Measurements from ENCODE around the gene TSPAN4. TPM values are rescaled to one million over a fixed set of nuclear protein-coding genes. Genes with fewer than 3 reads are reported as not detected.

TSPAN4 gene
- total RNA-seq, 4 donors from 2014 or later, result 25.1 to 75.0 (median 32.4) TPM

- in situ Hi-C loops (cut with MboI; ENCODE audit: low pct_ligation_motif_present in 1 of 4, low pct_unique_long_range_greater_than_20kb in 1 of 4, low sequenced_read_pairs in 3 of 4), result loop anchor here in 1 of 4 donors (25.0 kb wide), 1 partner anchor 622 kb away; no protein-coding TSS in a partner anchor
- H3K4me3 ChIP-seq, result no peak overlapping the region
- H3K27ac ChIP-seq, result no peak overlapping the region
- intact Hi-C loops (cut with DNase I; ENCODE audit: low total_unique reads), result no loop called here
- no peaks in the 10 kb centered on the region for H3K27me3 ChIP-seq
- no peaks in the 10 kb centered on the region for H3K9me3 ChIP-seq
- no peak for DNase-seq
- TF ChIP-seq POLR2A (IDR thresholded peaks at IDR 0.05) (no peak), EP300 (IDR thresholded peaks at IDR 0.05; ENCODE audit: low read depth) (no peak), CTCF (IDR thresholded peaks at IDR 0.05) (no peak), POLR2AphosphoS5 (IDR thresholded peaks at IDR 0.05) (no peak)
- H3K36me3 ChIP-seq, result no peaks in the 10 kb centered on the region
- WGBS, 2 donors (ENCODE audit: low coverage in 1 of 2), result 93% methylated on average over 32 of the region's 32 CpGs; no CpG with 5 or more reads in 1 of the 2 donors
- no peaks in the 10 kb centered on the region for H3K4me1 ChIP-seq
These were observed 47.2 kb downstream of the TSPAN4 start for GRCh38 chr11:889687-890475.

- no peak for DNase-seq
- no peak overlapping the region for H3K4me3 ChIP-seq
- intact Hi-C loops (cut with DNase I; ENCODE audit: low total_unique reads) (no loop called here), in situ Hi-C loops (cut with MboI; ENCODE audit: low pct_ligation_motif_present in 1 of 4, low pct_unique_long_range_greater_than_20kb in 1 of 4, low sequenced_read_pairs in 3 of 4) (loop anchor here in 1 of 4 donors (25.0 kb wide), 1 partner anchor 621 kb away; no protein-coding TSS in a partner anchor)
- no peaks in the 10 kb centered on the region for H3K9me3 ChIP-seq
- TF ChIP-seq POLR2AphosphoS5 (IDR thresholded peaks at IDR 0.05) (no peak), POLR2A (IDR thresholded peaks at IDR 0.05) (no peak), EP300 (IDR thresholded peaks at IDR 0.05; ENCODE audit: low read depth) (no peak), CTCF (IDR thresholded peaks at IDR 0.05) (no peak)
- WGBS, 2 donors (ENCODE audit: low coverage in 1 of 2), result 82% methylated on average over 27 of the region's 27 CpGs; no CpG with 5 or more reads in 1 of the 2 donors
- H3K27me3 ChIP-seq, result no peaks in the 10 kb centered on the region
- H3K4me1 ChIP-seq, result no peaks in the 10 kb centered on the region
- H3K36me3 ChIP-seq, result no peaks in the 10 kb centered on the region
- no peak overlapping the region for H3K27ac ChIP-seq
These were observed 48.3 kb downstream of the TSPAN4 start for GRCh38 chr11:890794-891540.

DNA sequence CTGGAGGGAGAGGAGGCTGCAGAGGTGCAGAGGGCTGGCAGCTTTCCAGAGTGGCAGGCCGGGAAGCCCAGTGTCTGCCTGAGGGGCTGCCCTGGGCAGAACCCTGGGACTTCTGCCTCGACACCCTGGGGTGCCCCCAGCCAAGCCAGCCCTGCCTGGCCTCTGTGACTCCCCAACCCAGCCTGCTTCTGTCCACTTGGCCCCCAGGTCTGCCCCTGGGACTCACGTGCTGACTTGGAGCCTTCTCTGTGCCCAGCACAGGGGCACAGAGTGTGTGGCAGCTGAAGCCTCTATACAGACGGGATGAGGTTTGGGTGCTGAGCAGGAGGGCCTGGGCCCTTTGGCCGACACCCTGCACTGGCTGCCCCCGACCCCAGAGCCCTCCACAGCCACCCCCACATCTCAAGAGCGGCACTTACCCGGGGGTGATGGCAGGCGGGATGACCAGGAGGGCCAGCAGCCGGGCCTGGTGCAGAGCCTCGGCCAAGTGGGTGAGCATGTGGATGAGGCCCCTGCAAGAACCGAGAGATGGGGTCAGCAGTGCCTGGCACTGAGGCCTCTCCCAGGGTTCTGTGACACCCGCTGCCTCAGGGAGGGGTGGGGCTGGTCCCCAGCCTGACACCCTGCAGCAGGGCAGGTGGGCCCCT lies 50.5 kb downstream of the TSPAN4 start:
- Histone ChIP-seq H3K4me1 (peaks cover 0 to 4% (median 0%) of the 10 kb centered on the region in 4 donors), H3K4me3 (no peak overlapping the region), H3K9me3 (no peaks in the 10 kb centered on the region), H3K27ac (no peak overlapping the region), H3K36me3 (no peaks in the 10 kb centered on the region), H3K27me3 (no peaks in the 10 kb centered on the region)
- WGBS, 2 donors (ENCODE audit: low coverage in 1 of 2), result 89% methylated on average over 11 of the region's 13 CpGs; no CpG with 5 or more reads in 1 of the 2 donors
- no peak for DNase-seq
- in situ Hi-C loops (cut with MboI; ENCODE audit: low pct_ligation_motif_present in 1 of 4, low pct_unique_long_range_greater_than_20kb in 1 of 4, low sequenced_read_pairs in 3 of 4) (loop anchor here in 1 of 4 donors (25.0 kb wide), 1 partner anchor 619 kb away; no protein-coding TSS in a partner anchor), intact Hi-C loops (cut with DNase I; ENCODE audit: low total_unique reads) (no loop called here)
- TF ChIP-seq EP300 (IDR thresholded peaks at IDR 0.05; ENCODE audit: low read depth) (no peak), POLR2AphosphoS5 (IDR thresholded peaks at IDR 0.05) (no peak), CTCF (IDR thresholded peaks at IDR 0.05) (no peak)
